HG02938 (cell line): Measurements from ENCODE around the gene LRRC45.

ENCODE experiments used
- ATAC-seq: cut with Tn5 transposase; IDR thresholded peaks from one replicate; pipeline ENCODE4 v1.9.1; 2021; ENCODE audit warnings: mild to moderate bottlenecking, moderate library complexity; ENCODE audit not compliant: unreplicated experiment

LRRC45 gene

DNA sequence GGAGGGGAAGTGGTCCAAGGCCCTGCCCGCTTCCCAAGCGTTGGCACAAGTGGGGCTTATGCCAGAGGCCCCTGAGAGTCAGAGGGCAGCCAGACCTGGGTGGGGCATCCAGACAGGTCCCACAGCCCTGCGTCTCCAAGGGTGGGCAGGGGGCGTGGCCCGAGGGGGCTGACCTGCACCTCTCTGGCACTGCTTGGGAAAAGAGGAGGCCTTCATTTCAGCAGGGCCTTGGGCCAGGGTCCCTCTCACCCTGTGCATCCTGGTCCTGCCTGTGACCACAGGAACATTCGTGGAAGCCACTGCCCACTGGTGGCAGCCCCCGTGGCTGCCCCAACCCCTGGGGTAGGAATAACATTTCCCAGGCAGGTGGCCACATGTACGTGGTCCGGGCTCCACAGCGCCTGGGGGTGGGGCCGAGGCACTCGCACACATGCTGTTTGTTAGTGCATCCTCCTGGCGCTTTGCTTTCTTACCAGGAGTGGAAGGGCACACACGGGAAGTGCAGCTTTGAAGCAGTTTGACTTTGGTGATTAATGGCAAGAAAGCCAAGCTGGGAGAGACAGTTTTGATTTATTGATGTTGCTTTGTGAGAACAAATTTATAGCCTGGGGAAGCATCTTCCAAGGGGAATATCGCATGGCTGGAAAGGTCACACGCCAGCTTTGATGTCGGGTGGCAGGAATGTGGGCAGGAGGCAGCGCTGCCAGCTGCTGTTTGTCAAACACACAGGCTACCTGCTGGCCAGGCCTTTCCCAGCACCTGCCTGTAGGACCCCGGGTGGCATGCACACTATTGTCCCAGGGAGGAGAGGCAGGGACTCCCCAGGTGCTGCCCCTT lies 4.7 kb upstream of the LRRC45 start:
- no peak for ATAC-seq

GRCh38 chr17:82018989-82019689 lies 4.0 kb upstream of the LRRC45 start:
- ATAC-seq = no peak

DNA sequence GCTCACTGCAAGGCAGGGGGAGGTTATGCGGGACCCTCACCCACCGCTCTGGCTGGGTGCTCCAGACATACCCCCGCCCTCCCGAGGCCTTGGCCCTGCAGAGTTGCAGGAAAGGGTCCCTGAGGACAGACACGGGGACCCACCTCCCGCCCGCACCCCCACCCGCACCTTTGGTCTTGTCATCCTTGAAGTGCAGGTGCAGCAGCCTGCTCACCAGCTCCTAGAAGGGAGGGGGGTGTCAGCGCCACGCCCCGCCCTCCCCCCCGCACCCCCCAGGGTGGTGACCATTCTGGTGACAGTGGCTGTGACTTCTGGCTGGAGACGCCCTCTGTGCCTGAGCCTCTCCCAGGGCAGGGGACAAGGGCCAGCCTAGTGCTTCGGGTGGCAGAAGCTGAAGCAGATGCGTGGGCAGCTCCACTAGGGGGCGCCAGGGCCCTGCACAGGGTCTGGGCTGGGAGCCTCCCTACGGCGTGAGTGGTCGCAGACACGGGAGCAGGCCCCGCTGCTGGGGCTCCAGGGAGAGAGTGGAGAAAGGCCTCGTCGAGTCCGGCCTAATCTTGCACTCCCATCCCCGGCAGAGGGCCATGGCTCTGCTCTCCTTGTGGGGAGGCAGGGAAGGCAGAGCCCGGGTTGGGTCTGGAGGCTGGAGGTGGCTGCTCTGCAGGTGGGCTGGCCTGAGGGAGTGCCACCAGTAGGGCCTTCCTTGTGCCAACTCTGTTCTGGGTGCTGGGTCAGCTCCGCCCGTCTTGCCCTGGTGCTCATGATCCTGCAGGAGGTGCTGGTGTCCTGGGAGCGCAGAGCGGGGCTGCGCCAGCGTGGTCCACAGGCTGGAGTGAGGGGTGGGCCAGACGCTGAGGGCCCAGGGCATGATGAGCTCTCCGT lies 3.2 kb upstream of the LRRC45 start:
- no peak for ATAC-seq

- ATAC-seq = no peak
Measured at GRCh38 chr17:82020572-82021106, 2.5 kb upstream of the LRRC45 start.

GRCh38 chr17:82021107-82021899 lies 1.8 kb upstream of the LRRC45 start:
- no peak for ATAC-seq

- ATAC-seq = no peak
Measured at GRCh38 chr17:82021900-82022309, 1.2 kb upstream of the LRRC45 start.

DNA sequence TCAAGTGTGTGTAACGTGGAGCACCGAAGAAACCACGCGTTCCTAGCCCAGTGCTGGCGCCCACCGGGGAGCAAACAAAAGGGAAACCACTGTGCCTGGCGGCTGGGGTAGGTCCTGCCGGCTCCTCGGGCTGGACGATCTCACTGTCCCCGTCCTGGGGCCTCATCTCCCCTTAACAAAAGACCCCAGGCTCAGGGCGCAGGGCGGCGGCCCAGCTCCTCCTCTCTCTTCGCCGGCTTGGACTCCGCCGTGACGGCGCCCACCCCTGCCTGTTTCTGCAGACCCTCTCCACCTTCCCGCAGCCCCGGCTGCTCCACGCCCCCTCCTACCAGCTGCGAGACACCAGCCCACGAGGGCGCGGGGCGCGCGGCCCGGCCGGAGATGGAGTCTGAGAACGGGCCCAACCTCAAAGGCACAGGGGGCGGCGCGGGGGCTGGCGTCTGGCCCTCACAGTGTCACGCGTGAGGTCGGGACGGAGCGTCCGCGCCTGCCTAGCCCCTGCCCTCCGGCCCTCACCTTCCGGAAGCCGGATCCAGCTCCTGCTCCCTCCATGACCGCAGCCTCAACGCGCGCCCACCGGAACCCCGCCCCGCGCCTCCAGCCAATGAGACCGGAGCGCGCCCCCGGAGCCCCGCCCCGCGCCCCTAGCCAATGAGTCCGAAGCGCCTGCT lies 660 bp upstream of the LRRC45 start, which contains the start of gene CENPX:
TSS of gene CENPX (minus strand) at position 569 of the 671 bp plus-strand sequence. CDS start at position 552, 17 bp downstream.
- no peak for ATAC-seq

DNA sequence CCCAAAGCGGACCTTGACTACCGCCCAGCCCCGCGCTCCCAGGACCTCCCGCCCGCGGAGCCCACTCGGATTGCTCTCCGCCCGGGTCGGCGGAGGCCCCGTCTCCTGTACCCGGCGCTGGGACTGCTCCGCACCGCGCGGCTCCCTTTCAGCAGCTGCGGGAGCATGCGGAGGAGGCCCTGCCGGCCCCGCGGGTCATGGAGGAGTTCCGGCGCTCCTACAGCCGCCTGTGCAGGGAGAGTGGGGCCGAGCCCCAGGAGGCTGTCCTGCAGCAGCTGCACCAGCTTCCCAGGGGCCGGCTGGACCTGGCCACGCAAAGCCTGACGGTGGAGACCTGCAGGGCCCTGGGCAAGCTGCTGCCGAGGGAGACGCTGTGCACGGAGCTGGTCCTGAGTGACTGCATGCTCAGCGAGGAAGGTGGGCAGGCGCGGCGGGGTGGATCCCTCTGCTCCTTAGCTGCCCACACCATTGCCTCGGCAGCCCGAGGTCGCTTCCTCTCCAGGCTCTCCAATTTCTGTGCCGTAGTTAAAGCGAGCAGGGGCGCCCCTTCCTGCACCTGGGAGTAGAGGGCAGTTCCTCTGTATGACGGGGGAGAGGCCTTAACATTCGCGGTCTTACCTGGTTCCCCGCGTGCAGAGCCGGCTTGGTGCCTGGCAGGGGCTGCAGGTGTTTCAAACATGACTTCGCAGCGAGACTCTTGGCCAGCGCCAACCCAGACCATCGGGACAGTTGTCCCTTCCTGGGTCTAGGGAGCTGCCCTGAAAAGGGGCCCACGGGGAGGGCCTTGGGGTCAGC lies 539 bp downstream of the LRRC45 start:
- no peak for ATAC-seq

DNA sequence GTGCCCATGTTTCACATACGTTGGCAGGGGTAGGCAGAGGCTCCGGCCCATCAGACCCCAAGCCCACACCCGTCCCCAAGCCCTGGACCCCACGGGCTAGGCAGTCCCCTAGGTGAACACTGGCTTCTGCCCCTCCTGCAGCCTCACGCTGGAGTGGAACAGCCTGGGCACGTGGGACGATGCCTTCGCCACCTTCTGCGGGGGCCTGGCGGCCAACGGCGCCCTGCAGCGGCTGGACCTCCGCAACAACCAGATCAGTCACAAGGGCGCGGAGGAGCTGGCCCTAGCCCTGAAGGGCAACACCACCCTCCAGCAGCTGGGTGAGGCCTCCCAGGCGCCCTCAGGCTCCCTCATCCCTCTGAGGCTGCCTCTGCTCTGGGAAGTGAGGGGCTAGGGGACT lies 1.8 kb downstream of the LRRC45 start:
- ATAC-seq = no peak

DNA sequence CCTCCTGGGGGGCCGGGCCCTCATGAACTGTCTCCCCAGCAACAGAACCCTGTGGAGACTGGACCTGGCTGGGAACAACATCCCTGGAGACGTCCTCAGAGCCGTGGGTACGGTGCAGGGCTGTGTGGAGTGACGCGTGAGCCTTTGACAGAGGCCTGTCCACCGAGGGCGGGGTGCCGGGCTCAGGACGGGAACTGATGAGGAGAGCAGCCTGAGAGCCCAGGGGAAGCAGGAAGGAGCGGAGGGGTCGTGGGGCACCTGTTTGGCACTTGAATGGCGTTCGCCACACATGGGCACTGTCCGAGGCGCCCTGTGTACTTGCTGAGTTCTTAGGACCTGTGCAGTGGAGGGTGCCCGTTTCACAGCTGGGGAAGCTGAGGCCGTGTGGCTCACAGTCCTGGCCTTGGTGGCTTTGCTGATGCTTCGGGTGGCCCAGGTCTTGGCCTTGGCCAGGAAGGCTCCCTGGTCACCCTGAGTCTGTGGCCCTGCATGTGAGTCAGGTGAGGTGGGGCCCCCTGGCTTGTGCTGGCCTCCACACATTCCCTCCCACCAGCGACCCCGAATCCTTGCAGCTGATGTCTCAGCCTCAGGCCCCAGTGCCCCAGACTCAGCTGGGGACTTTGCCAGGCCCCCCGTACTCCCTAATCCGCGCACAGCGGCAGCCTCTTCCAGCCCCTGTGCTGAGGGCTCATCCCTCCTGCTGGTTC lies 2.4 kb downstream of the LRRC45 start:
- ATAC-seq = no peak

DNA sequence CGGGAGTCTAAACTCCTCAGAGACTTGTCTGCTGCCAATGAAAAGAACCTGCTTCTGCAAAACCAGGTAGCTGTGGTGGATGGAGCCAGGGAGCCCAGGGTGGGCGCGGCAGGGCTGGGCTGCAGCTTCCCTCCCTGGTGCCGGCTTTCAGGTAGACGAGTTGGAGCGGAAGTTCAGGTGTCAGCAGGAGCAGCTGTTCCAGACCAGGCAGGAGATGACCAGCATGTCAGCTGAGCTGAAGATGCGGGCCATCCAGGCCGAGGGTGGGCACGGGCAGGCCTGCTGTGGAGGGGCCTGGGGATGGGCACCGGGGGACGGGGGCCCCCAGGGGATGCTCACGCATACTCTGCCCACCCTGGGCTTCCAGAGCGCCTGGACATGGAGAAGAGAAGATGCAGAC lies 5.1 kb downstream of the LRRC45 start:
- no peak for ATAC-seq

DNA sequence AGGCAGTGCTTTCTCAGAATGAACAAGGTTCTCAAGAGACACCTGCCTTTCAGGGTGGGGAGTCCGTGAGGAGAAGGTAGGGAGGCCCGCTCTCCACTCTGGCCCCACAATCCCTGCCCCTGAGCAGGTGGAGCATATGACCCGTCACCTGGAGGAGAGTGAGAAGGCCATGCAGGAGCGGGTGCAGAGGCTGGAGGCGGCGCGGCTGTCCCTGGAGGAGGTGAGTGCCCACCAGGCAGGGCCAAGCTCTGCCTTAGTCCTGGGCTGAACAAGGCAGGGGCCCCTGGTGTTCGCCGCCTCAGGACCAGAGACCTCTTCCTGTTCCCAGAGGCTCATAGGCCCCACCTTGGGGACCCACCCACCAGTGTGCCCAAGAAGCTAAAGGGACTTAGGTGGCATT lies 5.9 kb downstream of the LRRC45 start:
- no peak for ATAC-seq

GRCh38 chr17:82029391-82029790 lies 6.3 kb downstream of the LRRC45 start:
- no peak for ATAC-seq

DNA sequence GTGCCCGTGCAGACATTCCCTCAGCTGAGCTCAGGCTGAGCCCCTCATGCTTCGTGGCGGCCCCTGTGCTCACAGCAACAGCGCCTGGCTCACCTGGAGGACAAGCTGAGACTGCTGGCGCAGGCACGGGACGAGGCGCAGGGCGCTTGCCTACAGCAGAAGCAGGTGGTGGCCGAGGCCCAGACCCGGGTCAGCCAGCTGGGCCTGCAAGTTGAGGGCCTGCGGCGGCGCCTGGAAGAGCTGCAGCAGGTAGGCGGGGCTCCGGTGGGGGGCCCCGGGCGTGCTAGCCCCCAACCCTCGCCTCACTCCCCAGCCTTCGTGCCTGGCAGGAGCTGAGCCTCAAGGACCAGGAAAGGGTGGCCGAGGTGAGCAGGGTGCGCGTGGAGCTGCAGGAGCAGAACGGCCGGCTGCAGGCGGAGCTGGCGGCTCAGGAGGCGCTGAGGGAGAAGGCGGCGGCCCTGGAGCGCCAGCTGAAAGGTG lies 6.9 kb downstream of the LRRC45 start:
- ATAC-seq = no peak

- no peak for ATAC-seq
Measured at GRCh38 chr17:82030470-82031302, 7.6 kb downstream of the LRRC45 start.

- ATAC-seq = no peak
Measured at GRCh38 chr17:82031303-82031884, 8.3 kb downstream of the LRRC45 start, which contains the start of gene RAC3. RAC3 (plus strand) TSS chr17:82031678; CDS start chr17:82031762, 84 bp downstream.
